IPS-NIHi11 (cell line): ENCODE measurements around the gene MITF.

Experiments used
- DNase-seq: peaks from one replicate; pipeline ENCODE4 v3.0.0; 2012; ENCODE audit warnings: mixed read lengths, low spot score

MITF gene

DNA sequence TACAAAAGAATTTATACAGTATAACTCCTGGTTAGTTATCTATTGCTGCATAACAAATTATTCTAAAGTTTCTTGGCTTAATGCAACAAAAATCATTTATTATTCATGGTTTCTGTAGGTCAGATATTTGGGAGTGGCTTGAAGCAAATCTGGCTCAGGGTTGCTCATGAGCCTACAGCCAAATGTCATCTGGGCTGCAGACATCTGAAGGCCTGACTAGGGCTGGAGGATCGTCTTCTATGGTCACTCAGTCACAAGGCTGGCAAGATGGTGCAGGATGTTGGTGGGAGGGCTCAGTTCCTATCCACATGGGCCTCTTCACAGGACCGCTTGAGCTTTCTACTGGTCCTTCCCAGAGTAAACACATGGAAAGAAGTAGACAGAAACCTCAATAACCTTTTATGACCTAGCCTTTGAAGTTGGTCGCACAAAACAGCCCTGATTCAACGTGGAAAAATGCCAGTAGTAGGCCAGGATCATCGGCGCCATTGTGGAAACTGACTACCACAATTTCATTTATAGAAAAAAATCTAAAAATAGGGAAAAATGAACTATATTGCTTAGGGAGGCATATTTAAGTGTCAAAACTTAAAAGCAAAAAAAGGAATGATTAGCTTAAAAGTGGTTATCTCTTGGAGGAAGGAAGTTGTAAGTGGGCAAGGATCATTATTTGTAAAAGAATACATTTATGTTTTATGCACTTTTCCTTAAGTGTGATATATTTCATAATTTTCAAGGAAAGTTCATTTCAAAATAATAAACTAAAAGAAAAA lies 9.9 kb upstream of the MITF start:
- DNase-seq: no peak

DNA sequence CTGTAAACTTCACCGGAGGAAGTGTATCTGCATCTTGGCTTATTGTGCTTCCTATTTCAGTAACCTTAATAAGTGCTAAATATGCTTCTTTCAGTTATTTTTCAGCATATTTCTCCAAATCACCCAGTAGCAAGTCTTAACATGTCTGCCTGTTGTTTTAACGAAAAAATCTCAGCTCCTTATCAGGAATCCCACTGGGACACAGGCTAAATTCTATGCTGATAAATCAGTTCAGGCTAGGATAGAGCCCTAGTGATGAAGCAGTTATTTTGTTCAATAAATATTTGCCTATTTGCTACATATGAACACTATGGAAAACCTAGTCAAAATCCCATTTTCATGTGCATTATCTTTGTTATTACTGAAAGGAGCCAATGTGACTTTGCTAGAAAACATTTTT lies 8.2 kb upstream of the MITF start:
- no peak for DNase-seq

- no peak for DNase-seq
Observed at GRCh38 chr3:69735893-69736292, 3.4 kb upstream of the MITF start.

GRCh38 chr3:69737392-69737791 lies 1.9 kb upstream of the MITF start:
- no peak for DNase-seq

GRCh38 chr3:69738315-69738714 lies 949 bp upstream of the MITF start:
- peak; percentile 15 for DNase-seq

DNA sequence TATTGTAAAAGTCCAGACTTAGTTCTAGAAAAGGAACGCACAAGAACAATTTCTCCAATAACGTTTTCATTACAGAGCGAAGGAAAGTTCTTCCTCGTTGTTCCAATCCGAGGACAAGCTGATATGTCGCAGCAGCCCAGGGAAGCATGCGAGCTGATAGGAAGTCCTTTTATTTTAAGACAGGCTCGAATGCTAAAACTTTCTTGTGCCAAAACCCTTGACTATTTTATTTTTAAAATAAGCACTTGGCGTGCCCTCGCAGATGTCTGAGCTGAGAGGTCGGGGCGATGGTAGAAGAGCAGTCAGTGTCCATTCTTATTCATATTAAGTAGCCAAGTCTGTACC lies 433 bp upstream of the MITF start:
- no peak for DNase-seq

GRCh38 chr3:69740103-69741021 lies 1.1 kb downstream of the MITF start:
- DNase-seq: peak; percentile 77

DNA sequence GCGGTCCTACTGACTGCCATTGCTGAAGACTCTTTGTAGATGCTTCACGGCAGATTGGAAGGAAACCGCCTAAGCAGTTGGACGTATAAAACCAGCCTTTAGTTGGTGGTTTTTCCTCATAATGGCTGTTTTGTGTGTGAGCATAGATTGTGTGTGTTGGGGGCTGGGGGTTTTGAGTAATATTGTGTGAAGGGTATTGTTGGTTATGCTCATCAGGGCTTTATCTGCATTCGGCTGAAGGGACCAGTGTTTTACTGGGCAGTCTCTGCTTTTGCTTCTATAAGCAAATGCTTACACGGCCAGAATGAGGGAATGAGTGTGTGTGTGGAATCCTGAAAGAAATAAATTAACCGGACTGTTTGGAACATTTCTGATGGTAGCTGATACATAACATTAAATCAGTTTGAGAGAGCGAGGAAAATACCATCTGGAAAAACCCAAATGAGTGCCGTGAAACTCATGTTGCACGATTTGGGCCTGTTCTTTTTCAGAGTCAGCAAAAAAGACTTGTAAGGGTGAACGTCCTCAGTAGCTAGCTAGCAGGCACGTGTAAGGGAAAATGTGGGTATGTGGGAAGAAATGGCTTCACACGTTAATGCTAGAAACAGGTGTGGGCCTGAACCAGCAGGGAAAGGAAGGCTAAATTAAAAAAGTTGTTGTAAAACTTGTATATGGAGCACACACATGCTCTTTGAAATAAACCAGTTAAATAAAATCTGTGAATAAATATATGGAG lies 1.9 kb downstream of the MITF start:
- no peak for DNase-seq

DNA sequence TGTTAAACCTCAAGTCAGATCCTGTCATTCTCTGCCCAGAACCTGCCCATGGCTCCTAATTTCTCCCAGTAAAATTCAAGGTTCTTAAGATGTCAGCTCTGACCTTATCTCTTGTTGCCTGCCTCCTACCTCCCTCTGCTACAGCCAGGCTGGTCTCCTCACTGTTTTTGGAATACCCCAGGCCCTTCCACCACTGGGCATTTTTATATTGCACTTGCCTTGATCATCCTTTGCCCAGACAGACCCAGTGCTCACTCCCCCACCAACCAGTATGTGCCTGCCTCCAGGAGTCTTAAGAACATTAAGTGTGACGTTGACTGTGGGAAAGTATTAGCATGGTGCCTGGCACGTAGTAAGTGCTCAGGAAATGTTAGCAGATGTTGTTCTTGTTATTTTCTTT lies 3.1 kb downstream of the MITF start:
- DNase-seq: no peak

DNA sequence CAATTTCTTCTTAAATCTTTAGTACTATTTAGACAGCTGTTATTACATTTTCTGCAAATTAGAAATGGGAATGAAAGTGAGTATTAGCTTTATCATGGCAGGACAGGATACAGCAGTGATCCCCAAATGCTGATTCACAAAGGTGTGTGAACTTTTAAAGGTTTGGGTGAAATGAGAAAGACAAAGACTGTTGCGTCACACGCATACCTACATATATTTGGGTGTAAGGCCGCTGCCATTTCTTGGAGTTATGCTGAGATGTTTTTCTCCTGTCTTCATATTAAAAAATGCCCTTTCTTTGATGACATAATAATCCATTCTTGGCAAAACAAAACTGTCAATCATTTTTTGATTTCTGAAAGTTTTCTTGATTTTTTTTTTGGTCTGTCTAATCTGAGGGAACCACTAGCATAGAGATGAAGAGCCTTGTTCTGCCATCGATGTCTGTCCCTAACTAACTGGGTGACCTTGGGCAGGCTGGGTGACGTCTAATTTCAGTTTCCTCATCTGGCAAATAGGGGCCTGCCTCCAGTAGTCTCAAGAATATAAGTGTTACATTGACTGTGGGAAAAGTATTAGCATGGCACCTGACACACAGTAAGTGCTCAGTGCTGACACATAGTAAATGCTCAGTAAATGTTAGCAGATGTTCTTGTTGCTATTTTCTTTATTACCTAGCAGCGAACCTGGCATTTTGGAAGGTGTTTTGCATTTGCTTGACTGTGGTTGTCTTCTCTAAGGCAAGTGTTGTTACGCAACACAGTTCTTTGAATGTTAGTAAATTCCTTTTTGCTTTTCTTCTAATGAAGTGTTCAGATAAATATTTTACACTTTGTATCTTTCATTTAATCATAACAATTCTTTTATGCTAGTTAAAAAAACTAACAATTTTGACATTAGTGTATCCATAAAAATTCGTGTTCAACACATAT lies 5.0 kb downstream of the MITF start:
- no peak for DNase-seq

DNA sequence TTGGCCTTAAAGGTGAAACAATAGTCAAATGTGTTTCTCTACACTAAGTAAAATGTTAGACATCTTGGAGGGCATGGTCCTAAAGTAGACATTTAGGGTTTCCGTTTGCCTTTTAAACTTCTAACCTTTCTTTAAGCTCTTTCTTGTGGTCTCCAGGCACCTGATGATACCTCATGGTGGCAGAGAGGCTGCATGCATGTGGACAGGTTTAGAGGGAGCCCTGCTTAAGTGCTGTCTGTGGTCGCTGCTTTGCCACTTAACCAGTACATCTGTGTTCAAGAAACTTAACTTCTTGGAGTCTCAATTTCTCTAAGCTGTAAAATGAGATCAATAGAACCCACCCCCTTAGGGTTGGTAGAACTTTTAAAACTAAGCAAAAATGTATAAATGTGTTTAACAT lies 6.2 kb downstream of the MITF start:
- DNase-seq: no peak

GRCh38 chr3:69746119-69746518 lies 6.9 kb downstream of the MITF start:
- DNase-seq: no peak

GRCh38 chr3:69747511-69748258 lies 8.4 kb downstream of the MITF start:
- DNase-seq: no peak

DNA sequence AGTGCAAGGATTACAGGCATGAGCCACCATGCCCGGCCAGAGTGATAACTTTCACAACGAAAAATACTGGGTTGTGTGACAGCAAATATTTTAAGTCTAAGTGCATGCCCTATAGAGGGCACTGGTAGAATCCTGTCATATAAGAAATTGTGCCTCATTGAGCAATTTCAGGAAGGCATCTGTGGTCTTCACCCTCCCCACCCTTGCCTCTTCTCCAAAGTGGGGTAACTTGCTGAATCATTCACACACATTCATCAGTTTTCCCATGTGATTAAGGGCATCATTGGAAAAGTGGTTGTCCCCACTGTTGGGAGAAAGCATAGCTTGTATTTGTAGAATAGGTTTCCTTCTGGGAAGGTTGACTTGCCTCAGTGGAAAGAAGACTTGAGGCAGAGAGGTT lies 9.2 kb downstream of the MITF start:
- no peak for DNase-seq

- no peak for DNase-seq
Observed at GRCh38 chr3:69749461-69749860, 10.2 kb downstream of the MITF start.

- DNase-seq: no peak
Observed at GRCh38 chr3:69750549-69750948, 11.3 kb downstream of the MITF start.

GRCh38 chr3:69751074-69751476 lies 11.8 kb downstream of the MITF start:
- no peak for DNase-seq

GRCh38 chr3:69752241-69752640 lies 13.0 kb downstream of the MITF start:
- no peak for DNase-seq

DNA sequence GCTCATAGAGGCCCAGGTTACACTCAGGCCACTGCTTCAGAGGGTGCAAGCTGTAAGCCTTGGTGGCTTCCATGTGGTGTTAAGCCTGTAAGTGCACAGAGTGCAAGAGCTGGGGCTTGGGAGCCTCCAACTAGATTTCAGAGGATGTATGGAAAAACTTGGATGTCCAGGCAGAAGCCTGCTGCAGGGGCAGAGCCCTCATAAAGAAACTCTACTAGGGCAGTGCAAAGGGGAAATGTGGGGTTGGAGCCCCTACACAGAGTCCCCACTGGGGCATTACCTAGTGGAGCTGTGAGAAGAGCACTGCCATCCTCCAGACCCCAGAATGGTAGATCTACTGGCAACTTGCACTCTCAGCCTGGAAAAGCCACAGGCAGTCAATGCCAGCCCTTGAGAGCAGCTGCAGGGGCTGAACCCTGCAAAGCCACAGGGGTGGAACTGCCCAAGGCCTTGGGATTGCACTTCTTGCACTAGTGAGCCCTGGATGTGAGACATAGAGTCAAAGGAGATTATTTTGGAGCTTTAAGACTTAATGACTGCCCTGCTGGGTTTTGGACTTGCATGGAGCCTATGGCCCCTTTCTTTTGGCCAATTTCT lies 14.0 kb downstream of the MITF start:
- no peak for DNase-seq

- DNase-seq: no peak
Observed at GRCh38 chr3:69755795-69756194, 16.5 kb downstream of the MITF start.
